Prostate gland (tissue), 2 donors: ENCODE measurements around the gene FAM156B. TPM values are rescaled to one million over a fixed set of nuclear protein-coding genes. Genes with fewer than 3 reads are reported as not detected.

Source experiments
- total RNA-seq, 2 donors: library from RNA; depleted of rRNA; stranded (reverse); fragments of >200 nt; gene quantifications; one replicate each; pipeline ENCODE4 v1.1.0, GENCODE V29; 2016

The FAM156B gene
- total RNA-seq, 2 donors from 2014 or later: 11.3 to 55.2 TPM

Other genes with a start within 250 kb of the FAM156B start
- gene SSX7, start 242.4 kb upstream of the FAM156B start, total RNA-seq: not detected
- 10 to 100 TPM in 1 of 2 donors, not detected in 1; 12.4 TPM for gene SSX2, start 190.2 kb upstream of the FAM156B start, total RNA-seq
- gene SSX2B, start 146.1 kb upstream of the FAM156B start, total RNA-seq: not detected
- gene SPANXN5, start 99.9 kb upstream of the FAM156B start, total RNA-seq: under 1 TPM in 1 of 2 donors, not detected in 1; 0.68 TPM
- gene XAGE5, start 86.0 kb upstream of the FAM156B start, total RNA-seq: not detected
- not detected for gene XAGE3, start 29.2 kb upstream of the FAM156B start, total RNA-seq
- 10 to 100 TPM in 1 of 2 donors, 1 to 10 TPM in 1; 4.6 to 55.5 TPM for gene FAM156A, start 61.2 kb downstream of the FAM156B start, total RNA-seq
- 1 to 10 TPM; 1.9 to 3.6 TPM for gene GPR173, start 151.5 kb downstream of the FAM156B start, total RNA-seq
- 100 to 1,000 TPM in 1 of 2 donors, 10 to 100 TPM in 1; 34.3 to 250 TPM for gene TSPYL2, start 185.0 kb downstream of the FAM156B start, total RNA-seq
- 10 to 100 TPM; 11.5 to 27.9 TPM for gene KANTR, start 196.8 kb downstream of the FAM156B start, total RNA-seq